Lower leg skin (tissue), 3 donors: Measurements from ENCODE around the gene CRNKL1.

ENCODE experiments used
- POLR2A ChIP-seq, 2 donors: fragments of 450-650 bp; IDR thresholded peaks; one replicate each; pipeline ENCODE4 v1.6.1; 2016 to 2017; ENCODE audit warnings: antibody characterized with exemption in 2 of 2, mild to moderate bottlenecking in 1 of 2, moderate library complexity in 1 of 2
- TF ChIP-seq, protein P1 (sequence below), 3 donors: fragments of 450-650 bp; IDR thresholded peaks; one replicate each; pipeline ENCODE4 v1.5.1; 2016; ENCODE audit warnings: antibody characterized with exemption in 3 of 3, mild to moderate bottlenecking in 3 of 3, moderate library complexity in 2 of 3

- TF ChIP-seq POLR2A (IDR thresholded peaks at IDR 0.05), result no peak
- TF ChIP-seq, protein P1, sequence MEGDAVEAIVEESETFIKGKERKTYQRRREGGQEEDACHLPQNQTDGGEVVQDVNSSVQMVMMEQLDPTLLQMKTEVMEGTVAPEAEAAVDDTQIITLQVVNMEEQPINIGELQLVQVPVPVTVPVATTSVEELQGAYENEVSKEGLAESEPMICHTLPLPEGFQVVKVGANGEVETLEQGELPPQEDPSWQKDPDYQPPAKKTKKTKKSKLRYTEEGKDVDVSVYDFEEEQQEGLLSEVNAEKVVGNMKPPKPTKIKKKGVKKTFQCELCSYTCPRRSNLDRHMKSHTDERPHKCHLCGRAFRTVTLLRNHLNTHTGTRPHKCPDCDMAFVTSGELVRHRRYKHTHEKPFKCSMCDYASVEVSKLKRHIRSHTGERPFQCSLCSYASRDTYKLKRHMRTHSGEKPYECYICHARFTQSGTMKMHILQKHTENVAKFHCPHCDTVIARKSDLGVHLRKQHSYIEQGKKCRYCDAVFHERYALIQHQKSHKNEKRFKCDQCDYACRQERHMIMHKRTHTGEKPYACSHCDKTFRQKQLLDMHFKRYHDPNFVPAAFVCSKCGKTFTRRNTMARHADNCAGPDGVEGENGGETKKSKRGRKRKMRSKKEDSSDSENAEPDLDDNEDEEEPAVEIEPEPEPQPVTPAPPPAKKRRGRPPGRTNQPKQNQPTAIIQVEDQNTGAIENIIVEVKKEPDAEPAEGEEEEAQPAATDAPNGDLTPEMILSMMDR (IDR thresholded peaks at IDR 0.05), result no peak
Measured at GRCh38 chr20:20089018-20089417, 36.8 kb upstream of the CRNKL1 start.
